HG02938 (cell line): ENCODE measurements around the gene FRMPD4.
"Not testable (repeated sequence)": the region's sequence is repeated elsewhere in the genome, so short reads cannot be mapped to it uniquely, and the experiment has no call there.

Source experiments
- ATAC-seq: cut with Tn5 transposase; IDR thresholded peaks from one replicate; pipeline ENCODE4 v1.9.1; 2021; ENCODE audit warnings: mild to moderate bottlenecking, moderate library complexity; ENCODE audit not compliant: unreplicated experiment

The FRMPD4 gene

DNA sequence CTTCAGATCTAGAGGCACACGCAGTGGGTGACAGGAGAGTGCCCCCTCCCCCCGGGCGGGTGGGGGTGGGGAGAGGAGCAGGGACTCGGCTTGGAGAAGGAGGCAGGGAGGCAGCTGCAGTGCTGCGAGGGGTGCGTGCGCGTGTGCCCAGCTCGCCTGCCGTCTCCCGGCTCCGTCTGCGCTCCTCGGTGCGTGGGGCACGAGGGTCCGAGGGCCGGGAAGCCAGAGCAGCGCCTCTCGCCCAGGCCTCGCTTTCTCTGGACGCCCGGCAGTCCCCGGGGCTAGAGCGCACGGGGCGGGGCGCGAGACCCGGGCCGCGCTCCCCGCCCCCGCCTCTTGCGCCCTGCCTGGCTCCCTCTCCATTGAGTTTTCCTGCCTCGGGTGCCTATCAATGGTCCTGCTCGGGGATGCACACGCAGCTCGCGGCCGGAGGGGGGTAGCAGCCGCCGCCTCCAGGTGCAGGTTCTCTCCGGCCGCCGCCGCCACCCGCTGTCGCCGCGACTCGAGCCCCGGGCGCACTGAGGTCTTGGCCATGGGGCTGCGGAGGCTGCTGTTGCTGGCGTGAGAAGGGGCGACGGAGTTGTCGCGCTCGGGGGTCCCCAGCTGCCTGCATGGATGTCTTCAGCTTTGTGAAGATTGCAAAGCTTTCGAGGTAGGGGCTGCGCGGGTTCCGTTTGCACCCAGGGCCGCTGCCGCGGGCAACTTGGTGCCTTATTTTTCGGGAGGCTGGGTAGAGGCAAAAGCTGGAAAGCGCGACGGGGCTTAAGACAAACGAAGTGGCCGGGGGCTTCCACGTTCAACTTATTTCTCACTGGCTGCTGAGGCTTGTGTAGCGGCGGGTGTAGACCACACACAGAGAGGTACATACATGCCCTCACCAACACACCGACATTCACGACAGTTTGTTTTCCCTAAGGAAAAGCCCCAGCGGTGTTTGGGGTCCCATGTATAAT is at the start of gene FRMPD4:
TSS of gene FRMPD4 (plus strand) at position 113 of the 953 bp plus-strand sequence. CDS start at position 612, 499 bp downstream.
- no peak for ATAC-seq

DNA sequence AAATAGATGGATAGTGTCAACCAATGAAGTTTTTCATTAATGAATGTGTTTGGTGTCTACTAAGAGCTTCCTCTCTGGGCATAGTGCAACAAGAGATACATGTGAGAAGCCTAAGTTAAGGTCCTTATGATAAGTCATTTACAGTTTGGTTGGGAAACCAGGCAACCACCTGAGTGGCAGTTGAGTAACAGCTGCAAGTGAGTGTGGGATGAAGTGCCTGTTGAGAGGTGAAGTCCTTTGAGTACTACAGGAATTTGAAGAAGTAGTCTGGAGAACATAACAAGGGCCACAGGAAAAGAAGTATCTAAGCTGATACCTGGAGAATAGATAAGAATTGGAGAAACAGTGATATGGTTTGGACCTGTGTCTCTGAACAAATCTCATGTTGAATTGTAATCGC is 48.5 kb upstream of the FRMPD4 start:
- ATAC-seq, result no peak

DNA sequence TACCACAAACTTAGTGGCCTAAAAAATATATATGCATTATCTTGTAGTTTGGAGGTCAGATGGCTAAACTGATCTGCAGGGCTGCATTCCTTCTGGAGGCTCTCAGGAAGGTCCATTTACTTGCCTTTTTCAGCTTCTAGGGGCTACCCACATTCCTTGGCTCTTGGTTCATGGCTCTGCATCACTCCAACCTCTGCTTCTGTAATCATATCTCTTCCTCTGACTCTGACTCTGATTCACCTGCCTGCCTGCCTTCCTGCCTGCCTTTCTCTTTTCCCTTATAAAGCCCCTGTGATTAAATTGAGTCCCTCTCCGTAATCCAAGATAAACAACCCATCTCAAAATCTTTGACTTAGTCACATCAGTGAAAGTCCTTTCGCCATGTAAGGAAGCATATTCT is 25.0 kb upstream of the FRMPD4 start:
- no peak for ATAC-seq

DNA sequence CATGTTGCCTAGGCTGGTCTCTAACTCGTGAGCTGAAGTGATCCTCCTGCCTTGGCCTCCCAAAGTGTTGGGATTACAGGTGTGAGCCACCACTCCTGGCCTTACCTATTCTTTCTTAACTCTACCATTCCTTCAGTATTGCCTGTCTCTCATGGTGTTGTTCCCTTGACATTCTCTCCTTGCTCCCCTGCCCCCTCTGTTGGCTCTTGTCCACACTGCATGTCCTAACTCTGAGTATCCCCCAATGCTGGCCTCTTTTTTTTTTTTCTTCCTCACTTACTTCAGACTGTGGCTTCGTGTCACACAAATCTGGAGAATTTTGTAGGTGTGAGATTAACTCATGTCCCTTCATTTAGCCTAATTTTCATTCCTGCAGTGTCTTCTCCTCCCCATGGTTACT is 22.9 kb upstream of the FRMPD4 start:
- no peak for ATAC-seq

DNA sequence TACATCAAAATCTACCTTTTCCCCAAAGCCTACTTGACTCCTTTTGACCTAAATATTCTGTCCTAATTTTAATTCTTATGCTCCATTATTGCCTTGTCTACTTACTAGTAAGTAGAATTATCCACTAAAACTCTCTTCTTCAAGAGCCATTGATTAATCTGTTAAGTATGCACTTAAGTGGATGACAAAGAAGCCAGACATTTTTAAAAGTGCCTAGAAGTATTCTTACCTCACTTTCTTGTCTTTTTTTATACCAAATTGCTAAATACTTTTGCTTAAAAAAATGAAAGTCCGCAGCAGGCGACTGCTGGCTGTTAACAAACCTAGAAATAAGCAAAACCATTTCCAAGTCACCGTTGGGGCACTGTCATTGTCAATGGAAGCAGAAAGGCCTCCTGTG is 20.1 kb upstream of the FRMPD4 start:
- ATAC-seq, result no peak

DNA sequence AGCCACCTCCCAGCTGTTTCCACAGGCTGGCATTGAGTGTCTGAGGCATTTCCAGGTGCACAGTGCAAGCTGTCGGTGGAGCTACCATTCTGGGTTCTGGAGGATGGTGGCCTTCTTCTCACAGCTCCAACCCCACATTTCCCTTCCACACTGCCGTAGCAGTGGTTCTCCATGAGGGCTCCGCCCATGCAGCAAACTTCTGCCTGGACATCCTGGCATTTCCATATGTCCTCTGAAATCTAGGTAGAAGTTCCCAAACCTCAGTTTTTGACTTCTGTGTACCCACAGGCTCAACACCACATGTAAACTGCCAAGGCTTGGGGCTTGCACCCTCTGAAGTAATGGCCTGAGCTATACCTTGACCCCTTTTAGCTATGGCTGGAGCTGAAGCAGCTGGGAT is 10.3 kb upstream of the FRMPD4 start:
- ATAC-seq, result no peak

DNA sequence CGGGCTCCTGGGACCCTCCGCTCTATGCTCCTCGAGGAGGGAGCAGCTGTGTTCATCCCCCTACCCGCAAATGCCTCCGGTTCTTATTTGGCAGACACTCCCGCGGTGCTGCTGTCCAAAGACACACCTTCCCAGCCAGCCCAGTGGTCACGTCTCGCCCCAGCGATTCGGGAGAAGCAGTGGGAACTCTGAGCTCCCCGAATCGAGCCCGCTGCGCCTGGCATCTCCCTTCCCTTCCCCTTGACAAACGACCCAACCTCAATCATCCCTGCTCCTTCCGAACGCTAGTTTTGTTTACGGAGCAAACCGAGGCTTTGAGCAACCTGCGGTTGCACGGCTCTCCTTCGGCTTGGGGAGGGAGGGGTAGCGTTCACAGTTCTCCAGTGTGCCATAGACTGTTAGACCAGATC is 317 bp upstream of the FRMPD4 start:
- no peak for ATAC-seq

GRCh38 chrX:12139934-12140611 is 1.8 kb downstream of the FRMPD4 start:
- ATAC-seq, result no peak

- ATAC-seq, result no peak
Measured at GRCh38 chrX:12141511-12141910, 3.2 kb downstream of the FRMPD4 start.

- no peak for ATAC-seq
Measured at GRCh38 chrX:12142661-12143060, 4.4 kb downstream of the FRMPD4 start.

- ATAC-seq, result no peak
Measured at GRCh38 chrX:12145402-12145801, 7.1 kb downstream of the FRMPD4 start.

DNA sequence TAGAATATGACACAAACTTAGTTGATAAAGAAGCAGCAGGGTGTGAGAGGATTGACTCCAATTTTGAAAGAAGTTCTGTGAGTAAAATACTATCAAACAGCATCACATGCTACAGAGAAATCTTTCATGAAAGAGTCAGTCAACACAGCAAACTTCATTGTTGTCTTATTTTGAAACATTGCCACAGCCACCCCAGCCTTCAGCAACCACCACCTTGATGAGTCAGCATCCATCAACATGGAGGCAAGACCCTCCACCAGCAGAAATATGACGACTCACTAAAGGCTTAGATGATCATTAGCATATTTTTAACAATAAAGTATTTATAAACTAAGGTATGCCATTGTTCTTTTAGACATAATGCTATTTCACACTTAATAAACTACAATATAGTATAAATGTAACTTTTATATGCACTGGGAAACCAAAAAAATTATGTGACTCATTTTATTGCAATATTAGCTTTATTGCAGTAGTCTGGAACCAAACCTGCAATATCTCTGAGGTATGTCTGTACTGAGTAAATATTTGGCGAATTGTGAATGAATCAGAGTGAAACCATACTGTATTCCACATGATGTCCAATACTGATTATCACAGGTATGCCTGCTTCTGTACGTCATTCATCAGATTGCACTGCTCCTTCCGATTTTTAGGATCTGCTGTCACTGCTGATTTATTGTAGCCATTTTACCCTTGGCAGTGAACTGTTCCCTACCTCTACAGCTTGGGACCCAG is 11.6 kb downstream of the FRMPD4 start:
- no peak for ATAC-seq

GRCh38 chrX:12153317-12153716 is 15.0 kb downstream of the FRMPD4 start:
- ATAC-seq, result no peak

GRCh38 chrX:12153741-12154140 is 15.5 kb downstream of the FRMPD4 start:
- ATAC-seq, result no peak

GRCh38 chrX:12159799-12160198 is 21.5 kb downstream of the FRMPD4 start:
- no peak for ATAC-seq

DNA sequence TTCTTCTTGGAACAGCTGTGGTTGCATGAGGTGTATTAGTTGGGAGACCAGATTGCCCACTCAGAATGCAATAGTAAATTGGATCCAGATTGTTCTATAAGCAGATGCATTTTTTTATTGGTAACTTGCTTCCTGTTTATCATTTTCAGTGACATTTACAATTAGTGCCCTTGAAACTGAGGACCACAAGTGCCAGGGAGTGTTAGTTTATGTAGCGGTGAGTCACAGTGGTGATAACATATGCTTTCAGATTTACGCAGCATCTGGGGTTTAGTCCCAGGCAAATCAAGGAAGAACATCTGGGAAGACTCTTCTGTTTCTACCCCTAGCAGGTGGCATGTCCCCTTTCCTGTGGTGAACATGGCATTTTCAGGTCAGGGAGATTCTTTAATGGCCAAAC is 24.1 kb downstream of the FRMPD4 start:
- no peak for ATAC-seq

DNA sequence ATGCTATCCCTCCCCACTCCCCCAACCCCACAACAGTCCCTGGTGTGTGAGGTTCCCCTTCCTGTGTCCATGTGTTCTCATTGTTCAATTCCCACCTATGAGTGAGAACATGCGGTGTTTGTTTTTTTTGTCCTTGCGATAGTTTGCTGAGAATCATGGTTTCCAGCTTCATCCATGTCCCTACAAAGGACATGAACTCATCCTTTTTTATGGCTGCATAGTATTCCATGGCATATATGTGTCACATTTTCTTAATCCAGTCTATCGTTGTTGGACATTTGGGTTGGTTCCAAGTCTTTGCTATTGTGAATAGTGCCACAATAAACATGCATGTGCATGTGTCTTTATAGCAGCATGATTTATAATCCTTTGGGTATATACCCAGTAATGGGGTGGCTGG is 25.9 kb downstream of the FRMPD4 start:
- ATAC-seq, result not testable (repeated sequence)

GRCh38 chrX:12170755-12171154 is 32.5 kb downstream of the FRMPD4 start:
- ATAC-seq, result no peak

DNA sequence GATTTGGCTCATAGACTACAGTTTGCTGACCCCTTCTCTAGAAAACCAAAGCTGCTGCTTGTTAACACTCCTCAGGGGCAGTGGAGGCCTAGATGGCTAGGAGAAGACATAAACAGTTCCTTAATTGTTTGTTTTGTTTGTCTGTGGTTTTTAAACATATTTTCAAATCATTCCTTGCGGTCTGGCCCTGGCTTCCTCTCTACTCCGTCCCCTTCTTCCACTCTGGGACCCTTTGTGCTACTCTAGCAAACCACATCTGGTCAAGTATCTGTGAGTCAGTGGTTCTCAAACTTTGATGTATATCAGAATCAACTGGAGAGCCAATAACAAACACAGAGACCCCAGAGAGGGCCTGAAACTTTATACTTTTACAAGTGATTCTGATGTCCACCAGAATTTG is 36.1 kb downstream of the FRMPD4 start:
- no peak for ATAC-seq

GRCh38 chrX:12197030-12197429 is 58.8 kb downstream of the FRMPD4 start:
- ATAC-seq, result no peak

- ATAC-seq, result no peak
Measured at GRCh38 chrX:12206413-12206812, 68.1 kb downstream of the FRMPD4 start.
